Myometrial cell (primary cell): Measurements from ENCODE around the gene AZIN2. TPM values are rescaled to one million over a fixed set of nuclear protein-coding genes. Genes with fewer than 3 reads are reported as not detected.

ENCODE experiments used
- total RNA-seq: library from RNA; depleted of rRNA; stranded (reverse); fragments of >200 nt; gene quantifications from 2 replicates; pipeline ENCODE4 v1.2.3, GENCODE V29; 2015

Gene AZIN2
- 6.3 and 17.0 TPM in 2 replicates for total RNA-seq

GRCh38 chr1:33080885-33081553 is at the start of gene AZIN2:
Gene AZIN2 (plus strand): TSS chr1:33081153. CDS start chr1:33082250, 1,097 bp downstream.

DNA sequence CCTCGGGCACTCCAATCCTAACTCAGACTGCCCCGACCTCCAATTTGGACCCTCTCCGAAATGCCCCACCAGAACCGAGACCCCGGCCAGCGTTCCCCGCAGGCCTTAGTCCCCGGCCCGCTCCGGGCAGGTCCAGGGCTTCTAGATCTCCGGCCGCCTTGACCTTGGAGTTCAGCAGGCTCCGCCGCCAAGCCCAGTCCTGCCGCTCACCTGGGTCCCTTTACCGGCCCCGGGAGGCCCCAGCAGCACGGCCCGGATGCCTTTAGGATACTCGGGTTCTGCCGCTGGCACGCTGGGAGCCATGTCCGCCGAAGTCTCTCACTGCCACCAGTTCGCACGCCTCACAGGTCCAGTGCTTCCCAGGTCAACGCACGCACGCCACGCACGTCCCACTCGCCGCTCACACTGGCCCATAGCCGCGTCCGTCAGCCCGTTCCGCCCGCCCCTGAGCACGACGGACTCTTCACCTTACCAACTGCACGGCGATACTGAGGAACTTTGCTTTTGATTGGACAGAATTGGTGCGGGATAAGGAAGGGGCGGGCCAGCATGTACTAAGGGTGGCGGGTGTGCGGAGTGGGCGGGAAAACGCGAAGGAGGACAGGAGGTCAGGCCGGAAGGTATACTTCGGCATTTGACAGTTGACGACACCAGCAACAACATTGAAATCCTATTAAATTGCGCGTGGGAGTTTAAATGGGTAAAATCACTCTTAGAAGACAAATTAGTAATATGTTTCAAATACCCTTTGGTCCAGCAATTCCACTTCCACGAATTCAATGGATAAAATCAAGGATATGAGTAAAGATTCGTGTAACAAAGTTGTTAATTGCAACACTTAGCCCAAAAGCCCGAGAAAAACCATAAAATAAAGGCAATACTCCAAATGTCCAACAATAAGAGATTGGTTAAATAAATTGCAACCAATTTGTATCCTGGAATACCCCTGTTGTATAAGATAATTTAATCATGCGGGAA is 44.1 kb upstream of the AZIN2 start, which contains the start of gene AK2:
TSS of gene AK2 (minus strand) at position 358 of the 978 bp plus-strand sequence. CDS start at position 303, 55 bp downstream.

Other genes with a start within 250 kb of the AZIN2 start
- 0.58 TPM in 1 of 2 replicates, not detected in the other for gene FNDC5, start 210.2 kb upstream of the AZIN2 start, total RNA-seq
- 0.29 TPM in 1 of 2 replicates, not detected in the other for gene HPCA, start 194.7 kb upstream of the AZIN2 start, total RNA-seq
- gene TMEM54, start 179.8 kb upstream of the AZIN2 start, total RNA-seq, result 95.9 and 125 TPM in 2 replicates
- 14.4 and 18.1 TPM in 2 replicates for gene RNF19B, start 116.3 kb upstream of the AZIN2 start, total RNA-seq
- gene AK2, start 44.3 kb upstream of the AZIN2 start, total RNA-seq, result 165 and 166 TPM in 2 replicates
- 3.4 and 3.7 TPM in 2 replicates for gene TRIM62, start 100.9 kb downstream of the AZIN2 start, total RNA-seq
- gene ZNF362, start 175.3 kb downstream of the AZIN2 start, total RNA-seq, result 5.8 and 8.7 TPM in 2 replicates
- not detected in 2 replicates for gene A3GALT2, start 239.9 kb downstream of the AZIN2 start, total RNA-seq